ENCODE data around the gene RBBP6.
"Not testable (repeated sequence)": the region's sequence is repeated elsewhere in the genome, so short reads cannot be mapped to it uniquely, and the experiment has no call there.

Gene RBBP6

GRCh38 chr16:24571096-24571495 lies 31.7 kb downstream of the RBBP6 start:
- DNase-seq = no peak

- no peak for DNase-seq
Measured at GRCh38 chr16:24572069-24572468, 32.7 kb downstream of the RBBP6 start.

- no peak for DNase-seq
Measured at GRCh38 chr16:24573141-24573540, 33.8 kb downstream of the RBBP6 start.

DNA sequence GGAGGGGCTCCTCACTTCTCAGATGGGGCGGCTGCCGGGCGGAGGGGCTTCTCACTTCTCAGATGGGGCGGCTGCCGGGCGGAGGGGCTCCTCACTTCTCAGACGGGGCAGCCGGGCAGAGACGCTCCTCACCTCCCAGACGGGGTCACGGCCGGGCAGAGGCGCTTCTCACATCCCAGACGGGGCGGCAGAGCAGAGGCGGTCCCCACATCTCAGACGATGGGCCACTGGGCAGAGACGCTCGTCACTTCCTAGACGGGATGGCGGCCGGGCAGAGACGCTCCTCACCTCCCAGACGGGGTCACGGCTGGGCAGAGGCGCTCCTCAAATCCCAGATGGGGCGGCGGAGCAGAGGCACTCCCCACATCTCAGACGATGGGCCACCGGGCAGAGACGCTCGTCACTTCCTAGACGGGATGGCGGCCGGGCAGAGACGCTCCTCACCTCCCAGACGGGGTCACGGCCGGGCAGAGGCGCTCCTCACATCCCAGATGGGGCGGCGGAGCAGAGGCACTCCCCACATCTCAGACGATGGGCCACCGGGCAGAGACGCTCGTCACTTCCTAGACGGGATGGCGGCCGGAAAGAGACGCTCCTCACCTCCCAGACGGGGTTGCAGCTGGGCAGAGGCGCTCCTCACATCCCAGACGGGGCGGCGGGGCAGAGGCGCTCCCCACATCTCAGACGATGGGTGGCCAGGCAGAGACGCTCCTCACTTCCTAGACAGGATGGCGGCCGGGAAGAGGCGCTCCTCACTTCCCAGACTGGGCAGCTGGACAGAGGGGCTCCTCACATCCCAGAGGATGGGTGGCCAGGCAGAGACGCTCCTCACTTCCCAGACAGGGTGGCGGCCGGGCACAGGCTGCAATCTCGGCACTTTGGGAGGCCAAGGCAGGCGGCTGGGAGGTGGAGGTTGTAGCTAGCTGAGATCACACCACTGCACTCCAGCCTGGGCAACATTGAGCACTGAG lies 35.4 kb downstream of the RBBP6 start:
- not testable (repeated sequence) for DNase-seq

GRCh38 chr16:24575791-24576190 lies 36.4 kb downstream of the RBBP6 start:
- not testable (repeated sequence) for DNase-seq

- no peak for DNase-seq
Measured at GRCh38 chr16:24577167-24577566, 37.8 kb downstream of the RBBP6 start.

GRCh38 chr16:24580665-24581064 lies 41.3 kb downstream of the RBBP6 start:
- no peak for DNase-seq

DNA sequence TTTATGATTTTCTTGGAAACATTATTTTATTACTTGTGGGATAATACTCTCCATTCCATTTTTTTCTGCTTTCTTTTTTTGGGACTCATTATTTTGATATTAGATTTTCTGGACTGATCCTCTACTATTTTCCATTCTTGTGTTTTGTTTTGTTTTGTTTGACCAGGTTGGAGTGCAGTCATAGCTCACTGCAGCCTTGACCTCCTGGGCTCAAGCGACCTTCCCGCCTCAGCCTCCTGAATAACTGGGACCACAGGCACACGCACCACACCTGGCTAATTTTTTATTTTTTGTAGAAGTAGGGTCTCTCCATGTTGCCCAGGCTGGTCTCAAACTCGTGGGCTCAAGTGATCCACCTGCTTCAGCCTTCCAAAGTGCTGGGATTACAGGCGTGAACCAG lies 44.1 kb downstream of the RBBP6 start:
- DNase-seq = no peak

DNA sequence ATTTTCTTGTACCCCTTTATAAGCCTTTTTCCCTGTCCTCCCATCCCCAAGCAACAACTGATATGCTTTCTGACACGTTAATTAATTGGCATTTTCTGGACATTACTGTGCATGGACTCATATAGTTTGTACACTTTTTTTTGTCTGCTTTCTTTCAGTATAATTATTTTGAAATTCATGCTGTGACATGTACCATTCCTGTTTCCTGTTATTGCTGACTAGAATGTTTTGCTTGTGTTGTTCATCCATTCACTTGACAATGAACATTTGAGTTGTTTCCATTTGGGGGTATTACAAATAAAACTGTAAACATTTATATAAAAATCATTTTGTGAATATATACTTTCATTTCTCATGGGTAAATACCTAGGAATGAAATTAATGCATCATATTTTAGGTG lies 50.6 kb downstream of the RBBP6 start:
- no peak for DNase-seq

DNA sequence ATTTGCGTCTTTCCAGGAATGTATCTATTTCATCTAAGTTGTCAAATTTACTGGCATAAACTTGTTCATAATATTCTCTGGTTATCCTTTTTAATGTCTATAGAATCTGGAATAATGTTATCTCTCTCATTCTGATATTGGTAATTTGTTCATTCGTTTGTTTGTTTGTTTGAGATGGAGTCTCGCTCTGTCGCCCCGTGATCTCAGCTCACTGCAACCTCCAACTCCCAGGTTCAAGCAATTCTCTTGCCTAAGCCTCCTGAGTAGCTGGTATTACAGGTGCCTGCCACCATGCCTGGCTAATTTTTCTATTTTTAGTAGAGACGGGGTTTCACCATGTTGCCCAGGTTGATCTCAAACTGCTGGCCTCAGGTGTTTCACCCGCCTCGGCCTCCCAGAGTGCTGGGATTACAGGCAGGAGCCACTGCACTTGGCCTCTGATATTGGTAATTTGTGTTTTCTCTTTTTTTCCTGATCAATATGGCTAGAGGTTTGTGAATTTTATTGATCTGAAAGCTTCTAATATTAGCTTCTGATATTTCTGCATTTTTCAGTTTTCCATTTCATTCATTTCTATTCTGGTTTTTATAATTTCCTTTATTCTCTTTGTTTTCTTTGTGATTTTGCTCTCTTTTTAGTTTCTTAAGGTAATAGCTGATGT lies 59.5 kb downstream of the RBBP6 start:
- DNase-seq = no peak

- DNase-seq = no peak
Measured at GRCh38 chr16:24609417-24609739, 70.0 kb downstream of the RBBP6 start.

- DNase-seq = no peak
Measured at GRCh38 chr16:24609740-24610415, 70.5 kb downstream of the RBBP6 start.

- DNase-seq = no peak
Measured at GRCh38 chr16:24610416-24610755, 71.0 kb downstream of the RBBP6 start.

- DNase-seq = no peak
Measured at GRCh38 chr16:24611310-24611709, 71.9 kb downstream of the RBBP6 start.

GRCh38 chr16:24612656-24613055 lies 73.3 kb downstream of the RBBP6 start:
- DNase-seq = no peak

DNA sequence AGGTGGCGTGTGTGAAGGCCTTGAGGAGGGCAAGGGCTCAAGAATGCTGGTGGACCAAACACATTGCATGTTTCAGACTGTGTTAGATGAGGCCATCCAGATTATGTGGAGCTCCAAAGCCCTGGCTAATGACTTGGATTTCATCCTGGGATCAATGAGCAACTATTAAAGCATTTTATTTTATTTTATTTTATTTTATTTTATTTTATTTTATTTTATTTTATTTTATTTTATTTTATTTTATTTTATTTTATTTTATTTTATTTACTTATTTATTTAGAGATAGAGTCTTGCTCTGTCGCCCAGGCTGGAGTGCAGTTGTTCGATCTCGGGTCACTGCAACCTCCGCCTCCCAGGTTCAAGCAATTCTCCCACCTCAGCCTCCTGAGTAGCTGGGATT lies 73.9 kb downstream of the RBBP6 start:
- DNase-seq = not testable (repeated sequence)

DNA sequence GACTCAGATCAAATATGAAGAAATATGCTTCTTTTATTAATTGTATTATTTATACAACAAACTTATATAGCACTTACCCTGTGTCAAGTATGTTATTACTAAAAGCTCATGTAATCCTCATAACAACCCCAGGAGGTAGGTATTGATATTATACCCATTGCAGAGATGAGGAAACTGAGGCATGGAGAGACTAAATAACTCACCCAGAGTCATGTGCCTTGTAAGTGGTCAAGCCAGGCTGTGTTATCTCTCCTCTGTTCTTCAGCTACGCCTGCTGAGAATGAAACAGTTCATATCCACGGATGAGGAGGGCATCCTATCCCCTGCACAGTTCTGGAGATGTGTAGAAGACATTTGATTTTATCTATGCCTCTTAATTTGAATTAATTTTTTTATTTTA lies 78.1 kb downstream of the RBBP6 start:
- no peak for DNase-seq
